ENCODE measurements around the gene OR52A5. TPM values are rescaled to one million over a fixed set of nuclear protein-coding genes. Genes with fewer than 3 reads are reported as not detected.

Gene OR52A5
- total RNA-seq, 1 donor from 2014 or later: not detected

DNA sequence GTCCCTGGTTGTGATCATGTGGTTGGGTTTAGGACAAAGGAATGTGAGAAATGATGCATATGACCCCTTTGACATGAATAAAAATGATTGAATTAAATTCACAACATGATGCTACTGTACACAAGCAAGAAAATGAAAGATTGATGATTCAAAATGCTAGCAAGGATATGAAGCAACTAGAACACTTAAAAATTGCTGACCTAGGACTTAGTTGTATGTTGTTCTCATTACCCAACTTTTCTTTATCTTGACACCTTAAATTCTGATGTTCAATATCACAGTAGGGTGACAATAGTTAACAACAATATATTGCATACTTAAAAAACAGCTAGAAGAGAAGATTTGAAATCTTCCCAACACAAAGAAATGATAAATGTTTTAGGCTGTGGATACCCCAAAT is 20.6 kb downstream of the OR52A5 start:
- no peak for DNase-seq (ENCODE audit: low read depth in 2 of 2)

DNA sequence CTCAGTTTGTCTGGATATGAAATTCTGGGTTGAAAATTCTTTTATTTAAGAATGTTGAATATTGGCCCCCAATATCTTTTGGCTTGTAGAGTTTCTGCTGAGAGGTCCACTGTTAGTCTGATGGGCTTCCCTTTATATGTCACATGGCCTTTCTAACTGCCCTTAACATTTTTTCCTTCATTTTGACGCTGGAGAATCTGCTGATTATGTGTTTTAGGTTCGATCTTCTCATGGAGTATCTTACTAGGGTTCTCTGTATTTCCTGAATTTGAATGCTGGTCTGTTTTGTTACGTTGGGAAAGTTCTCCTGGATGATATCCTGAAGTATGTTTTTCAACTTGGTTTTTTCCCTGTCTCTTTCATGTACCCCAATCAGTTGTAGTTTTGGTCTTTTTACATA is 22.8 kb downstream of the OR52A5 start:
- no peak for DNase-seq (ENCODE audit: low read depth in 2 of 2)

DNA sequence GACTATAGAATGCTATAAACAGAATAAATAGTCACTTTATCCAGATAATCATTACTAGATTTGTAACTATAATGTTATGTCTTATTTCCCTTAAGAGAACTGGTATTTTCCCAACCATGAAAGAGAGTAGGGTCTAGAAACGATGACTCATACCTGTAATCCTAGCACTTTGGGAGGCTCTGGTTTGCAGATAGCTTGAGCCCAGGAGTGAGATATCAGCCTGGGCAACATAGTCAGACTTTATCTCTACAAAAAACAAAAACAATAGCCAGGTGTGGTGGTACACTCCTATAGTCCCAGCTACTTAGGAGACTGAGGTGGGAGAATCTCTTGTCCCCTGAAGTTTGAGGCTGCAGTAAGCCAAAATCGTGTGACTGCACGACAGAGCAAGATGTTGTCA is 30.9 kb downstream of the OR52A5 start:
- no peak for DNase-seq (ENCODE audit: low read depth in 2 of 2)

DNA sequence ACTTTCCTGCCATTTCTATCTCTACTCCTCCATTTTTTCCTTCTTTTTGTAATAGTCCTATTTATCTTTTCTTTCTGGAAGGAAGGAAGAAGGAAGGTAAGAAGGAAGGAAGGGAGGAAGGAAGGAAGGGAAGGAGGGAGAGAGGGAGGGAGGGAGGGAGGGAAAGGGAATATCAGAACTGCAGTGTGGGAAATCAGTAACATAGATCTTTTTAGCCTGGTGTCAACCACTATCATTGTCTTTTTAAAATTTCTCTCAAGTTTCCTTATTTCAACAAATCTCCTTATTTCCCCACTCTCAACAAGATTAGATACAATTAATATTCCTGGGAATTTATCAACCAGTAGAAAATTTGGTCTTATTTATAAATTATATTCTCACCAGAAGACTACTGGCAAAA is 35.1 kb downstream of the OR52A5 start:
- DNase-seq (ENCODE audit: low read depth in 2 of 2): no peak

DNA sequence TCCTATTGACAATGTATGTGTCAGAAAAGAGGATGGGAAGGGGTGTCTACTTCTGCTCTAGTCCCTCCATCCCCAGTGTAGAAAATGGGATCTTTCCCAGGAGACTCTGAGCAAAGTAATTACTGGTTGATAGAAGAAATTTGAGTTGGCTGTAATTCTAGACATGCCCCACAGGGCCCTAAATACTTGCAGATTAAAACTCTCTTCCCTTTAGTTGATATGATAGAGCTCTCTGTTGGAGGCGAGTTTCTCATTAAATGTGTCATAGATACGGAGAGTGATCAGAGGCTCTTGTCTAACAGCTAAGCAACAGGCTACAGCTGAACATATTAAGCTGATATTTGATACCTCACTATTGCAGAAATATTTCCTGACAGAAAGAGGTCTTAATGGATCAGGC is 35.9 kb downstream of the OR52A5 start:
- DNase-seq (ENCODE audit: low read depth in 2 of 2): no peak

DNA sequence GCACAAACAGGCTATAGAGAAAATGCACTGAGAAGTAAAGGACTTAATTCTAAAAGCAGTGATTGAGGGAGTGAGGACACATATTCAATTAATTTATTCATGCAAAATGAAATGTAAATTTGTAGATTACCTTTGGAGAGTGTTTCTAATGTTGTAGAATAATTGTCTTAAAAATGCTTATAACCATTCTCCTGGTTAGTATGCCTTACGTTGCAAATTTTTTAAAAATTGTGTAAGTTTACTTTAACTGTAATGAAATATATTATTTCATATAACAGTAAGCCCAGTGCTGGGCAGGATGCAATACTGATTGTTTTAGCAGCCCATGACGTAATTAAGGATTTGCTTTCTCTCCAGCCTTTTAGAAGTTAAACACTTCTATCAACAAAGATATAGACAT is 42.1 kb downstream of the OR52A5 start:
- DNase-seq (ENCODE audit: low read depth in 2 of 2): no peak

DNA sequence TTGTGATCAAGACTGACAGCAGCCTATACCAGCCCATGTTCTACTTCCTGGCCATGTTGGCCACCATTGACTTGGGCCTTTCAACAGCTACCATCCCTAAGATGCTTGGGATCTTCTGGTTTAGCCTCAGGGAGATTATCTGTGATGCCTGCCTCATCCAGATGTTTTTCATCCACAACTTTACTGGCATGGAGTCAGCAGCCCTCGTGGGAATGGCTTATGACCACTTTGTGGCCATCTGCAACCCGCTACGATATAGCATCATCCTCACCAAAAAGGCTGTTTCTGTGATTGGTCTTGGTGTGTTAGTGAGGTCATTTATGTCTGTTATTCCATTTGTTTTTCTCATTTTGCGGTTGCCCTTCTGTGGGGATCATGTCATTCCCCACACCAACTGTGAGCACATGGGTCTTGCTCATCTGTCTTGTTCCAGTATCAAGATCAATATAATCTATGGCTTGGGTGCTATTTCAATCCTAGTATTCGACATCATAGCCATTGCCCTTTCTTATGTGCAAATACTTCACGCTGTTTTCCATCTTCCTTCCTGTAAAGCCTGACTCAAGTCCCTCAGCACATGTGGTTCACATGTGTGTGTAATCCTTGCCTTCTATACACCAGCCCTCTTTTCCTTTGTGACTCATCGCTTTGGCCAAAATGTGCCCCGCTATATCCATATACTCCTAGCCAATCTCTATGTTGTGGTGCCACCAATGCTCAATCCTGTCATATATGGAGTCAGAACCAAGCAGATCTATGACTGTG is 45.2 kb downstream of the OR52A5 start:
- no peak for DNase-seq (ENCODE audit: low read depth in 2 of 2)

DNA sequence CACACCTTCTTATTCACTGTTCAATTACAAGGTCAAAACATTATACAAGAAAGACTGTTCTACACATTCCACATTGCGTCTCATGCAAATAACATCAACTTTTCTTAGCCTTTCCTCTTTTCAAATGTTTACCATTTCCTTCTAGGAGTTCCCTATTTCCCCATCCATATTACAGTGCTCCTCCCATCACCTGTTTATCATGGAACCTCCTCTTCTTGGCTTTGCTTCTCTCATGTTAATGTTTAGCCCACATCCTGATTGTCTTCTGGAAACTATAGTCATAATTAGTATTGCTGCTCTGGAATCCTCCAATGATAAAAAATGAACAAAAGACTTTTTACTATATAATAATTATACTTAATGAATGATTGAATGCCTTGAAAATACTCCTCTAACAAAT is 47.5 kb downstream of the OR52A5 start:
- DNase-seq (ENCODE audit: low read depth in 2 of 2): no peak

DNA sequence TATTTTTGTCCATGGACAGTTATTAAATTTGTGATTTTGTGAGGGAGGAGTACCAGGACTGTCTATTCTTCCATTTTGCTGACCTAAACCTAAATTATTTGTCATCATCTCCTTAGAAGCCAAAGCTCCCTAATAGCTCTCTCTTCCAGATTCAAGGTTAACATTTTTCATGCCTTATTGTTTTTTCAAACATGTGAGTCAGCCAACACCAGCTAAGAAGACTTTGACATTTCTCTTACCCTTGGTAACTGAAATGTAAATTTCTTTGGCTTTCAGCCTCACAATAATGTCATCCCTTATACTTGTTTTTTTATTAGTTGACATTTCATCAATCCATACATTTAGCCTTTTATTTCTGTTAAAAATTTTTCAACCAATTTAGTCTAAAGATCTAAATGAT is 49.6 kb downstream of the OR52A5 start:
- no peak for DNase-seq (ENCODE audit: low read depth in 2 of 2)

DNA sequence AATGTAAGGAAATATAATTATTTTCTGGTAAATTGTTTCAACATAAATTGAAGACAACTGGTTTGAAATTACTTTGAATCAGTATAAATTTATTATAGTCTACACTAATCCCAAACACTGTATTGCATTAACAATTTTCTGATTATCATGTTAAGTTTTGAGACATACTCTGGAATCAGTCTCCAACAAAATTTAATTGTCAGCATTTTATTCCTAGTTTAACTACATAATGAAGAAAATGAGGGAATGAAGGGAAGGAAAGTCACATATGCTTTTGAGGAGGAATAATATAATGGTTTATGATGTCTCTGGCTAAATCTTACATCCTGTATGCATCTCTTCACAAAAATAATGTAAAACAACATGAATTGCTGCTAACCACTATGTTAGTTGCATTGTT is 54.6 kb downstream of the OR52A5 start:
- no peak for DNase-seq (ENCODE audit: low read depth in 2 of 2)

DNA sequence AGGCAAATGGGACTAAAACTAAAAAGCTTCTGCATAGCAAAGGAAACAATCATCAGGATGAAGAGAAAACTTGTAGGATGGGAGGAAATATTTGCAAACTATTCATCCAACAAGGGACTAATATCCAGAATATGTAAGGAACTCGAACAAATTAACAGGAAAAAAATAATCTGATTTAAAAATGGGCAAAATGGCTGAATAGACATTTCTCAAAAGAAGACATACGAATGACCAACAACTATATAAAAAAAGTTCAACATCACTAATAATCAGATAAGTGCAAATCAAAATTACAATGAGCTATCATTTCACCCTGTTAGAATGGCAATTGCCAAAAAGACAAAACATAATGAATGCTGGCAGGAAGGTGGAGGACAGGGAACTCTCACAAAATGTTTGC is 56.8 kb downstream of the OR52A5 start:
- DNase-seq (ENCODE audit: low read depth in 2 of 2): no peak

Other genes starting within 250 kb of the OR52A5 start
- gene OR51A7, start 234.6 kb downstream of the OR52A5 start, total RNA-seq: not detected in 2 replicates
- gene OR51G2, start 219.0 kb downstream of the OR52A5 start, total RNA-seq: not detected in 2 replicates
- gene OR51G1, start 214.0 kb downstream of the OR52A5 start, total RNA-seq: not detected in 2 replicates
- not detected in 2 replicates for gene OR51A4, start 190.8 kb downstream of the OR52A5 start, total RNA-seq
- gene OR51A2, start 182.6 kb downstream of the OR52A5 start, total RNA-seq: not detected in 2 replicates
- gene OR51L1, start 143.5 kb downstream of the OR52A5 start, total RNA-seq: not detected in 2 replicates
- not detected in 2 replicates for gene OR52J3, start 91.8 kb downstream of the OR52A5 start, total RNA-seq
- gene OR52E2, start 78.7 kb downstream of the OR52A5 start, total RNA-seq: not detected in 2 replicates
- gene OR52E1, start 68.8 kb downstream of the OR52A5 start, total RNA-seq: not detected in 2 replicates
- gene OR52A1, start 16.4 kb upstream of the OR52A5 start, total RNA-seq: not detected in 2 replicates
- not detected in 2 replicates for gene OR51V1, start 62.3 kb upstream of the OR52A5 start, total RNA-seq
- gene HBB, start 88.7 kb upstream of the OR52A5 start, total RNA-seq: not detected in 2 replicates
- gene HBD, start 96.1 kb upstream of the OR52A5 start, total RNA-seq: not detected in 2 replicates
- gene HBG1, start 111.5 kb upstream of the OR52A5 start, total RNA-seq: not detected in 2 replicates
- not detected in 2 replicates for gene HBG2, start 116.4 kb upstream of the OR52A5 start, total RNA-seq
- gene HBE1, start 131.6 kb upstream of the OR52A5 start, total RNA-seq: not detected in 2 replicates
- not detected in 2 replicates for gene OR51B4, start 163.6 kb upstream of the OR52A5 start, total RNA-seq
- not detected in 2 replicates for gene OR51B2, start 185.9 kb upstream of the OR52A5 start, total RNA-seq
- gene OR51B5, start 205.2 kb upstream of the OR52A5 start, total RNA-seq: not detected in 2 replicates
- gene OR51B6, start 213.2 kb upstream of the OR52A5 start, total RNA-seq: not detected in 2 replicates
- gene OR51M1, start 245.5 kb upstream of the OR52A5 start, total RNA-seq: not detected in 2 replicates

Measured in dermis microvascular lymphatic vessel endothelial cell (primary cell).